OCI-LY1 (cell line): ENCODE results near the gene MARK2.

ENCODE experiments used
- EZH2 ChIP-seq: fragments of 200-600 bp; sonication (generic), shearing (Covaris generic); IDR thresholded peaks from 2 replicates; pipeline ENCODE4 v1.8.0; 2017; ENCODE audit warnings: borderline replicate concordance, mixed run types, mild to moderate bottlenecking, antibody characterized with exemption, low read length, moderate library complexity, mixed read lengths
- TF ChIP-seq, protein P1 (sequence below): fragments of 200-600 bp; sonication (generic), shearing (Covaris generic); IDR thresholded peaks from 2 replicates; pipeline ENCODE4 v1.5.1; 2017; ENCODE audit warnings: mild to moderate bottlenecking, antibody characterized with exemption, low read length, moderate library complexity, mixed read lengths

DNA sequence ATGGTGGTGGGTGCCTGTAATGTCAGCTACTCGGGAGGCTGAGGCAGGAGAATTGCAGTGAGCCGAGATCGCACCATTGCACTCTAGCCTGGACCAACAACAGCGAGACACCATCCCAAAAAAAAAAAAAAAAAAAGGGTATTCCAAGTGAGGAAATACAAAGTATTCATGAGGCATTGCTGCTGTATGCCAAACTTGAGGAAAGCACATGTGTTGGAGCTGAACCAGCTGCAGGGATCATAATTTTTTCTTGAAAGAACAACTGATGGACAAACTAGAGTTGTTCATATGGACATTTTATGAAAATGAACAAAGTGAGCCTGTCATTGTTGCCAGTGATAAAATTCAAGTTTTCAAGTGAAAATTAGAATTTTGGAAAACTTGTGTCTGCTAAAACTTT is 15.8 kb downstream of the MARK2 start:
- TF ChIP-seq, protein P1, sequence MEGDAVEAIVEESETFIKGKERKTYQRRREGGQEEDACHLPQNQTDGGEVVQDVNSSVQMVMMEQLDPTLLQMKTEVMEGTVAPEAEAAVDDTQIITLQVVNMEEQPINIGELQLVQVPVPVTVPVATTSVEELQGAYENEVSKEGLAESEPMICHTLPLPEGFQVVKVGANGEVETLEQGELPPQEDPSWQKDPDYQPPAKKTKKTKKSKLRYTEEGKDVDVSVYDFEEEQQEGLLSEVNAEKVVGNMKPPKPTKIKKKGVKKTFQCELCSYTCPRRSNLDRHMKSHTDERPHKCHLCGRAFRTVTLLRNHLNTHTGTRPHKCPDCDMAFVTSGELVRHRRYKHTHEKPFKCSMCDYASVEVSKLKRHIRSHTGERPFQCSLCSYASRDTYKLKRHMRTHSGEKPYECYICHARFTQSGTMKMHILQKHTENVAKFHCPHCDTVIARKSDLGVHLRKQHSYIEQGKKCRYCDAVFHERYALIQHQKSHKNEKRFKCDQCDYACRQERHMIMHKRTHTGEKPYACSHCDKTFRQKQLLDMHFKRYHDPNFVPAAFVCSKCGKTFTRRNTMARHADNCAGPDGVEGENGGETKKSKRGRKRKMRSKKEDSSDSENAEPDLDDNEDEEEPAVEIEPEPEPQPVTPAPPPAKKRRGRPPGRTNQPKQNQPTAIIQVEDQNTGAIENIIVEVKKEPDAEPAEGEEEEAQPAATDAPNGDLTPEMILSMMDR, result no peak
- no peak for TF ChIP-seq EZH2
